Esophagus (tissue), 2 donors: Measurements from ENCODE around the gene COA8. TPM values are rescaled to one million over a fixed set of nuclear protein-coding genes. Genes with fewer than 3 reads are reported as not detected.
"Not testable (repeated sequence)": the region's sequence is repeated elsewhere in the genome, so short reads cannot be mapped to it uniquely, and the experiment has no call there.

Source experiments
- H3K27ac ChIP-seq, 2 donors: one replicate each; pipeline ENCODE4 v1.5.1; 2013; ENCODE audit warnings: low read depth in 2 of 2, mild to moderate bottlenecking in 2 of 2, inconsistent platforms in 1 of 2, low read length in 1 of 2, moderate library complexity in 1 of 2
- H3K27me3 ChIP-seq, 2 donors: one replicate each; pipeline ENCODE4 v1.6.1; 2013; ENCODE audit warnings: low read length in 2 of 2, control low read depth in 1 of 2, mild to moderate bottlenecking in 1 of 2; ENCODE audit not compliant: insufficient read depth in 2 of 2, control insufficient read depth in 1 of 2
- H3K36me3 ChIP-seq, 2 donors: one replicate each; pipeline ENCODE4 v1.6.1; 2013; ENCODE audit warnings: low read length in 1 of 2; ENCODE audit not compliant: control insufficient read depth in 2 of 2, insufficient read depth in 2 of 2
- H3K4me1 ChIP-seq, 2 donors: one replicate each; pipeline ENCODE4 v1.6.1; 2013; ENCODE audit warnings: low read length in 1 of 2; ENCODE audit not compliant: control insufficient read depth in 2 of 2, insufficient read depth in 2 of 2
- H3K4me3 ChIP-seq, 2 donors: one replicate each; pipeline ENCODE4 v1.5.1; 2013; ENCODE audit warnings: low read length in 2 of 2, mild to moderate bottlenecking in 2 of 2, low read depth in 1 of 2, moderate library complexity in 1 of 2
- H3K9me3 ChIP-seq, 2 donors: one replicate each; pipeline ENCODE4 v1.6.1; 2013; ENCODE audit warnings: mild to moderate bottlenecking in 2 of 2, low read depth in 1 of 2, low read length in 1 of 2, moderate library complexity in 1 of 2; ENCODE audit not compliant: control insufficient read depth in 2 of 2, insufficient read depth in 1 of 2
- WGBS, 2 donors: extraction: QIAGEN DNeasy Blood & Tissue Kit; methylation state at CpG; one replicate each; pipeline ENCODE4 v1.1.7; 2013; 5-methylcytosine and 5-hydroxymethylcytosine counted together
- polyA plus RNA-seq, 2 donors: library from polyadenylated mRNA; stranded (reverse); fragments of 200-250 nt; gene quantifications; one replicate each; pipeline ENCODE4 v1.2.3, GENCODE V29; 2013
- donor health status: healthy with polysubstance abuse.
- donor health status: Bipolar disorder and iron deficiency.

COA8 gene
- polyA plus RNA-seq, 2 donors: 35.1 to 39.3 TPM

- H3K27me3 ChIP-seq: no peaks in the 10 kb centered on the region
- H3K9me3 ChIP-seq: no peaks in the 10 kb centered on the region
- H3K4me3 ChIP-seq: no peak overlapping the region
- H3K36me3 ChIP-seq: no peaks in the 10 kb centered on the region
- peaks cover 2 to 7% of the 10 kb centered on the region in 2 donors for H3K4me1 ChIP-seq
- 77 to 80% methylated on average over 10 of the region's 10 CpGs for WGBS, 2 donors
- no peak overlapping the region for H3K27ac ChIP-seq
Measured at GRCh38 chr14:103597623-103598377, 35.0 kb downstream of the COA8 start.

- H3K36me3 ChIP-seq: no peaks in the 10 kb centered on the region
- no peaks in the 10 kb centered on the region for H3K9me3 ChIP-seq
- 96 to 97% methylated on average over 5 of the region's 5 CpGs for whole genome bisulfite sequencing, 2 donors
- H3K4me1 ChIP-seq: no peaks in the 10 kb centered on the region
- H3K27me3 ChIP-seq: no peaks in the 10 kb centered on the region
- no peak overlapping the region for H3K27ac ChIP-seq
- no peak overlapping the region for H3K4me3 ChIP-seq
Measured at GRCh38 chr14:103600503-103600902, 37.7 kb downstream of the COA8 start.

GRCh38 chr14:103604620-103605019 is 41.9 kb downstream of the COA8 start:
- no peaks in the 10 kb centered on the region for H3K27me3 ChIP-seq
- WGBS, 2 donors: 85 to 96% methylated on average over 5 of the region's 5 CpGs
- no peak overlapping the region for H3K27ac ChIP-seq

GRCh38 chr14:103606963-103607668 is 44.4 kb downstream of the COA8 start:
- Histone ChIP-seq H3K4me1 (peaks cover 4 to 7% of the 10 kb centered on the region in 2 donors), H3K9me3 (peaks cover 2 to 8% of the 10 kb centered on the region in 2 donors), H3K27me3 (no peaks in the 10 kb centered on the region), H3K36me3 (no peaks in the 10 kb centered on the region), H3K4me3 (peak overlapping the region in 1 of 2 donors; percentile 21), H3K27ac (no peak overlapping the region)
- 3 to 5% methylated on average over 25 of the region's 25 CpGs for WGBS, 2 donors

More at GRCh38 chr14:103604620-103605019, 41.9 kb downstream of the COA8 start:
- H3K4me1 ChIP-seq: peaks cover 4 to 7% of the 10 kb centered on the region in 2 donors
- no peaks in the 10 kb centered on the region for H3K9me3 ChIP-seq
- no peaks in the 10 kb centered on the region for H3K36me3 ChIP-seq
- no peak overlapping the region for H3K4me3 ChIP-seq

- no peaks in the 10 kb centered on the region for H3K36me3 ChIP-seq
- no peak overlapping the region for H3K27ac ChIP-seq
- peak overlapping the region in 1 of 2 donors; percentile 21 for H3K4me3 ChIP-seq
- H3K4me1 ChIP-seq: peaks cover 4 to 7% of the 10 kb centered on the region in 2 donors
- WGBS, 2 donors: 32 to 34% methylated on average over 15 of the region's 15 CpGs
- no peaks in the 10 kb centered on the region for H3K27me3 ChIP-seq
- H3K9me3 ChIP-seq: peaks cover 2 to 8% of the 10 kb centered on the region in 2 donors
Measured at GRCh38 chr14:103607822-103608221, 45.1 kb downstream of the COA8 start.

GRCh38 chr14:103609081-103609480 is 46.3 kb downstream of the COA8 start:
- WGBS, 2 donors: 86% methylated on average over 4 of the region's 4 CpGs
- not testable (repeated sequence) for H3K36me3 ChIP-seq, H3K4me1 ChIP-seq

GRCh38 chr14:103611215-103611614 is 48.5 kb downstream of the COA8 start:
- Histone ChIP-seq H3K27ac (no peak overlapping the region), H3K27me3 (no peaks in the 10 kb centered on the region), H3K4me1 (peaks cover 4 to 7% of the 10 kb centered on the region in 2 donors), H3K36me3 (no peaks in the 10 kb centered on the region), H3K9me3 (peaks cover 4 to 8% of the 10 kb centered on the region in 2 donors), H3K4me3 (no peak overlapping the region)
- WGBS, 2 donors: 94 to 95% methylated on average over 2 of the region's 2 CpGs

More at GRCh38 chr14:103609081-103609480, 46.3 kb downstream of the COA8 start:
- not testable (repeated sequence) for H3K27me3 ChIP-seq, H3K4me3 ChIP-seq, H3K9me3 ChIP-seq, H3K27ac ChIP-seq

- no peak overlapping the region for H3K27ac ChIP-seq
- H3K4me3 ChIP-seq: no peak overlapping the region
- H3K27me3 ChIP-seq: no peaks in the 10 kb centered on the region
- H3K4me1 ChIP-seq: no peaks in the 10 kb centered on the region
- H3K36me3 ChIP-seq: no peaks in the 10 kb centered on the region
- WGBS, 2 donors: 93 to 96% methylated on average over 4 of the region's 4 CpGs
- peaks cover 4 to 8% of the 10 kb centered on the region in 2 donors for H3K9me3 ChIP-seq
Measured at GRCh38 chr14:103613517-103613916, 50.8 kb downstream of the COA8 start.

- no peaks in the 10 kb centered on the region for H3K36me3 ChIP-seq
- no peaks in the 10 kb centered on the region for H3K27me3 ChIP-seq
- no peak overlapping the region for H3K4me3 ChIP-seq
- peaks cover 0 to 2% of the 10 kb centered on the region in 2 donors for H3K9me3 ChIP-seq
- WGBS, 2 donors: 76 to 83% methylated on average over 17 of the region's 17 CpGs
- H3K27ac ChIP-seq: no peak overlapping the region
- no peaks in the 10 kb centered on the region for H3K4me1 ChIP-seq
Measured at GRCh38 chr14:103616635-103617300, 54.0 kb downstream of the COA8 start.
